ENCODE measurements around the gene SAP25.

The SAP25 gene

GRCh38 chr7:100577103-100577502, 3.4 kb upstream of the SAP25 start:
- no peak for DNase-seq (ENCODE audit: extremely low spot score)
- CTCF ChIA-PET, result interaction anchor here (0.6 kb wide), 1 partner anchor 8 kb away, joined by 3 read pairs; no protein-coding TSS in a partner anchor
- TF ChIP-seq TARDBP (IDR thresholded peaks at IDR 0.05) (no peak), BHLHE40 (IDR thresholded peaks at IDR 0.05; ENCODE audit: borderline replicate concordance) (no peak), NFRKB (IDR thresholded peaks at IDR 0.05) (no peak), ZNF384 (IDR thresholded peaks at IDR 0.05) (no peak), LEF1 (IDR thresholded peaks at IDR 0.05; ENCODE audit: borderline replicate concordance) (no peak), HDGF (IDR thresholded peaks at IDR 0.05; ENCODE audit: borderline replicate concordance) (no peak)
- POLR2A ChIA-PET, result interaction anchor here (1.0 to 1.8 kb wide), 2 partner anchors 9 to 129 kb away, joined by 5 to 11 read pairs; partner anchors contain the start of genes FBXO24, LRCH4 and POP7

GRCh38 chr7:100576384-100576993, 2.8 kb upstream of the SAP25 start:
- DNase-seq (ENCODE audit: extremely low spot score), result no peak
- CTCF ChIA-PET, result interaction anchor here (0.6 kb wide), 1 partner anchor 9 kb away, joined by 3 read pairs; no protein-coding TSS in a partner anchor
- POLR2A ChIA-PET, result interaction anchor here (1.8 kb wide), 1 partner anchor 129 kb away, joined by 5 read pairs; the partner anchor contains the start of gene POP7
- TF ChIP-seq SUZ12 (IDR thresholded peaks at IDR 0.05) (no peak), FOXA1 (IDR thresholded peaks at IDR 0.05) (no peak), ZNF384 (IDR thresholded peaks at IDR 0.05) (no peak), FOXM1 (IDR thresholded peaks at IDR 0.05; ENCODE audit: borderline replicate concordance) (no peak), CTBP1 (IDR thresholded peaks at IDR 0.05; ENCODE audit: borderline replicate concordance) (no peak), ARNT (IDR thresholded peaks at IDR 0.05) (no peak), ELF4 (IDR thresholded peaks at IDR 0.05) (no peak), SP1 (IDR thresholded peaks at IDR 0.05) (no peak), BHLHE40 (IDR thresholded peaks at IDR 0.05; ENCODE audit: borderline replicate concordance) (no peak), NFRKB (IDR thresholded peaks at IDR 0.05) (no peak), HDGF (IDR thresholded peaks at IDR 0.05; ENCODE audit: borderline replicate concordance) (no peak), PKNOX1 (IDR thresholded peaks at IDR 0.05) (no peak), L3MBTL2 (conservative IDR thresholded peaks at IDR 0.05) (no peak), LEF1 (IDR thresholded peaks at IDR 0.05; ENCODE audit: borderline replicate concordance) (no peak), FOXK2 (IDR thresholded peaks at IDR 0.05) (no peak)

- ChIA-PET POLR2A (no interaction called here), CTCF (no interaction called here)
These were observed 2.2 kb upstream of the SAP25 start for GRCh38 chr7:100575746-100576383.

GRCh38 chr7:100575206-100575631, 1.5 kb upstream of the SAP25 start:
- no peak for TF ChIP-seq ARNT (IDR thresholded peaks at IDR 0.05)
- no peak for TF ChIP-seq PKNOX1 (IDR thresholded peaks at IDR 0.05)
- TF ChIP-seq FOXA1 (IDR thresholded peaks at IDR 0.05), result no peak
- no peak for TF ChIP-seq LEF1 (IDR thresholded peaks at IDR 0.05; ENCODE audit: borderline replicate concordance)
- no peak for TF ChIP-seq SUZ12 (IDR thresholded peaks at IDR 0.05)
- no peak for TF ChIP-seq ELF4 (IDR thresholded peaks at IDR 0.05)
- no peak for TF ChIP-seq BHLHE40 (IDR thresholded peaks at IDR 0.05; ENCODE audit: borderline replicate concordance)
- no peak for TF ChIP-seq SP1 (IDR thresholded peaks at IDR 0.05)
- no peak for TF ChIP-seq TARDBP (IDR thresholded peaks at IDR 0.05)
- no peak for TF ChIP-seq NFRKB (IDR thresholded peaks at IDR 0.05)
- TF ChIP-seq L3MBTL2 (conservative IDR thresholded peaks at IDR 0.05), result no peak
- TF ChIP-seq HDGF (IDR thresholded peaks at IDR 0.05; ENCODE audit: borderline replicate concordance), result no peak
- TF ChIP-seq FOXM1 (IDR thresholded peaks at IDR 0.05; ENCODE audit: borderline replicate concordance), result no peak
- POLR2A ChIA-PET, result no interaction called here
- CTCF ChIA-PET, result no interaction called here
- DNase-seq (ENCODE audit: extremely low spot score), result no peak

More at GRCh38 chr7:100575746-100576383, 2.2 kb upstream of the SAP25 start:
- TF ChIP-seq ARNT (IDR thresholded peaks at IDR 0.05) (no peak), SUZ12 (IDR thresholded peaks at IDR 0.05) (no peak), FOXA1 (IDR thresholded peaks at IDR 0.05) (no peak), ELF4 (IDR thresholded peaks at IDR 0.05) (no peak), ZNF384 (IDR thresholded peaks at IDR 0.05) (no peak), PKNOX1 (IDR thresholded peaks at IDR 0.05) (no peak), SP1 (IDR thresholded peaks at IDR 0.05) (no peak), CTBP1 (IDR thresholded peaks at IDR 0.05; ENCODE audit: borderline replicate concordance) (no peak), HDGF (IDR thresholded peaks at IDR 0.05; ENCODE audit: borderline replicate concordance) (no peak), TARDBP (IDR thresholded peaks at IDR 0.05) (no peak)
- no peak for DNase-seq (ENCODE audit: extremely low spot score)

- TF ChIP-seq CTBP1 (IDR thresholded peaks at IDR 0.05; ENCODE audit: borderline replicate concordance), result no peak
- no peak for TF ChIP-seq ELF4 (IDR thresholded peaks at IDR 0.05)
- no peak for TF ChIP-seq PKNOX1 (IDR thresholded peaks at IDR 0.05)
- TF ChIP-seq HDGF (IDR thresholded peaks at IDR 0.05; ENCODE audit: borderline replicate concordance), result no peak
- TF ChIP-seq FOXM1 (IDR thresholded peaks at IDR 0.05; ENCODE audit: borderline replicate concordance), result no peak
- no peak for TF ChIP-seq L3MBTL2 (conservative IDR thresholded peaks at IDR 0.05)
- TF ChIP-seq TARDBP (IDR thresholded peaks at IDR 0.05), result no peak
- no peak for TF ChIP-seq ZNF384 (IDR thresholded peaks at IDR 0.05)
- no peak for TF ChIP-seq FOXK2 (IDR thresholded peaks at IDR 0.05)
- TF ChIP-seq BHLHE40 (IDR thresholded peaks at IDR 0.05; ENCODE audit: borderline replicate concordance), result no peak
- no peak for TF ChIP-seq SP1 (IDR thresholded peaks at IDR 0.05)
- TF ChIP-seq NFRKB (IDR thresholded peaks at IDR 0.05), result no peak
- TF ChIP-seq FOXA1 (IDR thresholded peaks at IDR 0.05), result no peak
- TF ChIP-seq SUZ12 (IDR thresholded peaks at IDR 0.05), result no peak
- no peak for TF ChIP-seq LEF1 (IDR thresholded peaks at IDR 0.05; ENCODE audit: borderline replicate concordance)
- no peak for TF ChIP-seq ARNT (IDR thresholded peaks at IDR 0.05)
- CTCF ChIA-PET, result no interaction called here
- DNase-seq (ENCODE audit: extremely low spot score), result no peak
- POLR2A ChIA-PET, result no interaction called here
These were observed 884 bp upstream of the SAP25 start for GRCh38 chr7:100574362-100575205.

All from HEK293T (cell line).